Adrenal gland (tissue), 12 donors: ENCODE results near the gene CPA5. TPM values are rescaled to one million over a fixed set of nuclear protein-coding genes. Genes with fewer than 3 reads are reported as not detected.

Experiments
- DNase-seq, 7 donors: peaks; one replicate each; pipeline ENCODE4 v3.0.0-alpha.2; 2019 to 2020
- H3K27ac ChIP-seq, 5 donors: fragments of 200-600 bp; sonication (generic) in 4 of 5; 1 replicate in 3 of 5; 2 replicates in 2 of 5; pipeline versions ENCODE4 v1.5.1 to v1.8.0; 2016 to 2020; ENCODE audit warnings: mild to moderate bottlenecking in 1 of 5
- H3K27me3 ChIP-seq: fragments of 200-600 bp; 2 replicates; pipeline ENCODE4 v1.8.0; 2021
- H3K36me3 ChIP-seq, 2 donors: fragments of 200-600 bp; replicated peaks in 1 of 2; 1 replicate in 1 of 2; 2 replicates in 1 of 2; pipeline versions ENCODE4 v1.5.1 to v1.8.0; 2018 to 2022
- H3K4me1 ChIP-seq, 2 donors: fragments of 200-600 bp; replicated peaks in 1 of 2; 1 replicate in 1 of 2; 2 replicates in 1 of 2; pipeline versions ENCODE4 v1.5.1 to v1.8.0; 2018 to 2021
- H3K4me3 ChIP-seq, 4 donors: fragments of 200-600 bp; sonication (generic) in 3 of 4; one replicate each; pipeline ENCODE4 v1.5.1; 2016 to 2018
- H3K9me3 ChIP-seq, 3 donors: fragments of 200-600 bp; sonication (generic) in 1 of 3; replicated peaks in 1 of 3; 1 replicate in 2 of 3; 2 replicates in 1 of 3; pipeline versions ENCODE4 v1.5.1 to v1.8.0; 2016 to 2021
- CTCF ChIP-seq, 6 experiments: fragments of 450-650 bp in 4 of 6; fragments of 200-600 bp in 2 of 6; sonication (generic) in 1 of 6; IDR thresholded peaks; 1 replicate in 5 of 6; 2 replicates in 1 of 6; pipeline versions ENCODE4 v1.5.1 to v1.8.0; 2016 to 2021; ENCODE audit warnings: antibody characterized with exemption in 6 of 6, mild to moderate bottlenecking in 2 of 6, moderate library complexity in 1 of 6
- POLR2A ChIP-seq, 2 donors: fragments of 450-650 bp; IDR thresholded peaks; one replicate each; pipeline ENCODE4 v1.6.1; 2017; ENCODE audit warnings: antibody characterized with exemption in 2 of 2, mild to moderate bottlenecking in 2 of 2, moderate library complexity in 1 of 2
- WGBS, 4 donors: extraction: QIAGEN DNeasy Blood & Tissue Kit in 2 of 4; methylation state at CpG; one replicate each; pipeline versions ENCODE4 v1.1.5 to v1.1.7; 2013 to 2017; 5-methylcytosine and 5-hydroxymethylcytosine counted together
- intact Hi-C, 2 donors: fragments of 100-400 bp; cut with DNase I; formaldehyde crosslinking; loops; one replicate each; pipeline versions ENCODE4 v1.14.1 to v1.15.0; 2022 to 2023
- polyA plus RNA-seq, 3 donors: library from polyadenylated mRNA; stranded (reverse); fragments of 200-250 nt in 2 of 3; fragments of 350-450 nt in 1 of 3; fragmentation: Illumina TruSeq in 1 of 3; extraction: RNeasy Lipid Tissue Mini Kit (QIAGEN cat#74804) in 1 of 3; gene quantifications; one replicate each; pipeline ENCODE4 v1.2.3, GENCODE V29; 2013 to 2014
- total RNA-seq, 9 donors: library from RNA; depleted of rRNA in 4 of 9; stranded (reverse); fragments of >200 nt in 4 of 9; fragments of 120-200 nt in 1 of 9; fragmentation: NEBNext Ultra II Directional in 1 of 9; extraction: Animal tissue kit (Norgen Biotek cat#: 25700) in 1 of 9; gene quantifications; one replicate each; pipeline versions ENCODE4 v1.1.0 to v1.2.4, GENCODE V29; 2013 to 2023
- donor health status: healthy with polysubstance abuse.
- donor health status: Bipolar disorder and iron deficiency.
- donor health status: DM: yes; HTN: yes; CAD: no.
- donor health status: DM: no; HTN: no; CAD: no.
- donor health status: DM: no; HTN: no; CAD: no.
- donor health status: DM: yes; HTN: yes; CAD: no.

The CPA5 gene
- total and polyA plus RNA-seq, 12 donors = 0.24 to 0.65 (median 0.29) TPM; not detected in 8

GRCh38 chr7:130322615-130323014 is 22.0 kb upstream of the CPA5 start:
- no peaks in the 10 kb centered on the region for H3K36me3 ChIP-seq
- 94 to 98% (median 96%) methylated on average over 5 to 7 of the region's 7 CpGs for WGBS, 4 donors
- H3K9me3 ChIP-seq = no peaks in the 10 kb centered on the region
- TF ChIP-seq POLR2A (IDR thresholded peaks at IDR 0.05) (no peak), CTCF (IDR thresholded peaks at IDR 0.05) (no peak)
- H3K4me1 ChIP-seq = no peaks in the 10 kb centered on the region
- no peak overlapping the region for H3K4me3 ChIP-seq
- intact Hi-C loops = no loop called here
- H3K27me3 ChIP-seq = no peaks in the 10 kb centered on the region
- H3K27ac ChIP-seq = no peak overlapping the region
- DNase-seq = no peak

GRCh38 chr7:130324306-130324943 is 20.2 kb upstream of the CPA5 start:
- H3K4me3 ChIP-seq = no peak overlapping the region
- no peak for DNase-seq
- intact Hi-C loops = no loop called here

GRCh38 chr7:130329681-130330080 is 14.9 kb upstream of the CPA5 start:
- Histone ChIP-seq H3K9me3 (no peaks in the 10 kb centered on the region), H3K4me1 (peaks cover 0 to 9% of the 10 kb centered on the region in 2 donors), H3K27me3 (no peaks in the 10 kb centered on the region), H3K27ac (peak overlapping the region in 1 of 5 donors; percentile 2), H3K4me3 (no peak overlapping the region), H3K36me3 (no peaks in the 10 kb centered on the region)
- DNase-seq = peak in 1 of 7 donors; percentile 18
- WGBS, 4 donors = 43 to 49% (median 46%) methylated on average over 3 of the region's 3 CpGs
- TF ChIP-seq CTCF (IDR thresholded peaks at IDR 0.05) (no peak), POLR2A (IDR thresholded peaks at IDR 0.05) (no peak)
- intact Hi-C loops = no loop called here

More at GRCh38 chr7:130324306-130324943, 20.2 kb upstream of the CPA5 start:
- Histone ChIP-seq H3K4me1 (peaks cover 0 to 1% of the 10 kb centered on the region in 2 donors), H3K27me3 (no peaks in the 10 kb centered on the region), H3K9me3 (no peaks in the 10 kb centered on the region), H3K36me3 (no peaks in the 10 kb centered on the region), H3K27ac (peak overlapping the region in 1 of 5 donors; percentile 28)
- WGBS, 4 donors = 87 to 94% (median 91%) methylated on average over 9 to 10 of the region's 10 CpGs
- TF ChIP-seq CTCF (IDR thresholded peaks at IDR 0.05) = no peak
- TF ChIP-seq POLR2A (IDR thresholded peaks at IDR 0.05) = no peak

- TF ChIP-seq POLR2A (IDR thresholded peaks at IDR 0.05) (no peak), CTCF (IDR thresholded peaks at IDR 0.05) (no peak)
- Histone ChIP-seq H3K9me3 (no peaks in the 10 kb centered on the region), H3K27ac (no peak overlapping the region), H3K4me3 (no peak overlapping the region), H3K36me3 (no peaks in the 10 kb centered on the region), H3K4me1 (peaks cover 0 to 9% of the 10 kb centered on the region in 2 donors), H3K27me3 (no peaks in the 10 kb centered on the region)
- intact Hi-C loops = no loop called here
- 94 to 98% (median 97%) methylated on average over 4 of the region's 4 CpGs for WGBS, 4 donors
- peak in 1 of 7 donors; percentile 48 for DNase-seq
These were observed 12.2 kb upstream of the CPA5 start for GRCh38 chr7:130332259-130333053.
